ENCODE results near the gene PHKB. TPM values are rescaled to one million over a fixed set of nuclear protein-coding genes. Genes with fewer than 3 reads are reported as not detected.

Gene PHKB
- total RNA-seq, 4 donors from 2014 or later, result 74.1 to 126 (median 101) TPM

- TF ChIP-seq EP300 (IDR thresholded peaks at IDR 0.05; ENCODE audit: low read depth) (no peak), POLR2A (IDR thresholded peaks at IDR 0.05) (no peak), POLR2AphosphoS5 (IDR thresholded peaks at IDR 0.05) (no peak), CTCF (IDR thresholded peaks at IDR 0.05) (no peak)
- 55 to 60% methylated on average over 4 of the region's 4 CpGs for WGBS, 2 donors (ENCODE audit: low coverage in 1 of 2)
- Histone ChIP-seq H3K4me1 (peaks cover 3 to 11% (median 4%) of the 10 kb centered on the region in 4 donors), H3K9me3 (no peaks in the 10 kb centered on the region), H3K4me3 (no peak overlapping the region), H3K36me3 (peaks cover 0 to 28% (median 8%) of the 10 kb centered on the region in 4 donors), H3K27ac (peak overlapping the region in 2 of 4 donors; percentile 26 to 30), H3K27me3 (no peaks in the 10 kb centered on the region)
- peak; percentile 65 for DNase-seq
- intact Hi-C loops (cut with DNase I; ENCODE audit: low total_unique reads), result no loop called here
- in situ Hi-C loops (cut with MboI; ENCODE audit: low pct_ligation_motif_present in 1 of 4, low pct_unique_long_range_greater_than_20kb in 1 of 4, low sequenced_read_pairs in 3 of 4), result no loop called here
Measured at GRCh38 chr16:47664653-47665325, 203.7 kb downstream of the PHKB start.

- H3K36me3 ChIP-seq, result peaks cover 0 to 15% (median 4%) of the 10 kb centered on the region in 4 donors
- 96 to 100% methylated on average over 2 to 3 of the region's 3 CpGs for WGBS, 2 donors (ENCODE audit: low coverage in 1 of 2)
- H3K4me1 ChIP-seq, result peaks cover 3 to 11% (median 4%) of the 10 kb centered on the region in 4 donors
- in situ Hi-C loops (cut with MboI; ENCODE audit: low pct_ligation_motif_present in 1 of 4, low pct_unique_long_range_greater_than_20kb in 1 of 4, low sequenced_read_pairs in 3 of 4) (no loop called here), intact Hi-C loops (cut with DNase I; ENCODE audit: low total_unique reads) (no loop called here)
- H3K27me3 ChIP-seq, result no peaks in the 10 kb centered on the region
- TF ChIP-seq POLR2A (IDR thresholded peaks at IDR 0.05) (no peak), POLR2AphosphoS5 (IDR thresholded peaks at IDR 0.05) (no peak), EP300 (IDR thresholded peaks at IDR 0.05; ENCODE audit: low read depth) (no peak), CTCF (IDR thresholded peaks at IDR 0.05) (no peak)
- DNase-seq, result no peak
- no peak overlapping the region for H3K27ac ChIP-seq
- no peak overlapping the region for H3K4me3 ChIP-seq
- no peaks in the 10 kb centered on the region for H3K9me3 ChIP-seq
Measured at GRCh38 chr16:47666434-47666833, 205.3 kb downstream of the PHKB start.

GRCh38 chr16:47667956-47668355, 206.8 kb downstream of the PHKB start:
- peaks cover 3 to 11% (median 4%) of the 10 kb centered on the region in 4 donors for H3K4me1 ChIP-seq
- WGBS, 2 donors (ENCODE audit: low coverage in 1 of 2), result 97 to 98% methylated on average over 3 to 6 of the region's 6 CpGs
- in situ Hi-C loops (cut with MboI; ENCODE audit: low pct_ligation_motif_present in 1 of 4, low pct_unique_long_range_greater_than_20kb in 1 of 4, low sequenced_read_pairs in 3 of 4) (no loop called here), intact Hi-C loops (cut with DNase I; ENCODE audit: low total_unique reads) (no loop called here)
- H3K36me3 ChIP-seq, result peaks cover 0 to 8% (median 0%) of the 10 kb centered on the region in 4 donors
- TF ChIP-seq POLR2AphosphoS5 (IDR thresholded peaks at IDR 0.05), result no peak
- no peak for TF ChIP-seq CTCF (IDR thresholded peaks at IDR 0.05)
- no peak for TF ChIP-seq POLR2A (IDR thresholded peaks at IDR 0.05)
- TF ChIP-seq EP300 (IDR thresholded peaks at IDR 0.05; ENCODE audit: low read depth), result no peak
- no peaks in the 10 kb centered on the region for H3K9me3 ChIP-seq
- no peak for DNase-seq
- no peak overlapping the region for H3K27ac ChIP-seq
- no peak overlapping the region for H3K4me3 ChIP-seq
- no peaks in the 10 kb centered on the region for H3K27me3 ChIP-seq

GRCh38 chr16:47672475-47672874, 211.3 kb downstream of the PHKB start:
- TF ChIP-seq EP300 (IDR thresholded peaks at IDR 0.05; ENCODE audit: low read depth), result no peak
- TF ChIP-seq POLR2A (IDR thresholded peaks at IDR 0.05), result no peak
- no peak for TF ChIP-seq CTCF (IDR thresholded peaks at IDR 0.05)
- no peak for TF ChIP-seq POLR2AphosphoS5 (IDR thresholded peaks at IDR 0.05)
- Histone ChIP-seq H3K27ac (no peak overlapping the region), H3K36me3 (peaks cover 0 to 15% (median 2%) of the 10 kb centered on the region in 4 donors), H3K4me3 (no peak overlapping the region), H3K27me3 (no peaks in the 10 kb centered on the region), H3K4me1 (no peaks in the 10 kb centered on the region), H3K9me3 (no peaks in the 10 kb centered on the region)
- in situ Hi-C loops (cut with MboI; ENCODE audit: low pct_ligation_motif_present in 1 of 4, low pct_unique_long_range_greater_than_20kb in 1 of 4, low sequenced_read_pairs in 3 of 4), result no loop called here
- intact Hi-C loops (cut with DNase I; ENCODE audit: low total_unique reads), result no loop called here
- no peak for DNase-seq
